Measurements from ENCODE around the gene UNC119B. TPM values are rescaled to one million over a fixed set of nuclear protein-coding genes. Genes with fewer than 3 reads are reported as not detected.

UNC119B gene
- polyA plus RNA-seq, 3 donors: 76.5 to 85.0 (median 77.1) TPM

DNA sequence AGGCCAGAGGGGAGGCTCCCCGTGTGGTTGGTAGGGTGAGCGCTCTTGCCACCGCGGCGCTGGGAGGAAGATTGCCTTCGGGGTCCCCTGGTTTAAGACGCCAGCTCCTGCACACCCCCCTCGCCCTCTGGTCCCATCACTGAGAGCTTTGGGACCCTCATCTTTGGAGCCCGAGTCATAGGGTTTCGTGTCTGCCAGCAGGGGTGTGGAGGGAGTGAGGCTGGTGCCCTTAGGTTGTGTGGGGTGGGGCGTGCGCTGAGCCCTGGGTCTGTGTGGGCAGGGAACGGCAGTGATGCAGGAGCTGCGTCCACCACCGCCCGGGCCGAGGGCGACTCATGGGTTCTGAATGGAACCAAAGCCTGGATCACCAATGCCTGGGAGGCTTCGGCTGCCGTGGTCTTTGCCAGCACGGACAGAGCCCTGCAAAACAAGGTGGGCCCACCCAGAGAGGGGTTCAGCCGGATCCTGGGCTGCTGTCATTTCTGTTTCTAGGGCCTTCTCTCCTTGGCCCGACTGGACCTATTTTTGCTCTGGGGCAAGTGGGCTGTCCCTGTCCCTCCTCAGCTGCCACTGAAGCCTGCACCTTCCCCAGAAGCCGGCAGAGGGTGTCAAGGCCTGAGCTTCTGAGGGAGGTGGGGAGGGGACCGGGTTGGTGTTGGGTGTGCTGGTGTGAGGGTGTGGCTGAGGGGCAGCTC is 27.4 kb downstream of the UNC119B start:
- no peak for DNase-seq

DNA sequence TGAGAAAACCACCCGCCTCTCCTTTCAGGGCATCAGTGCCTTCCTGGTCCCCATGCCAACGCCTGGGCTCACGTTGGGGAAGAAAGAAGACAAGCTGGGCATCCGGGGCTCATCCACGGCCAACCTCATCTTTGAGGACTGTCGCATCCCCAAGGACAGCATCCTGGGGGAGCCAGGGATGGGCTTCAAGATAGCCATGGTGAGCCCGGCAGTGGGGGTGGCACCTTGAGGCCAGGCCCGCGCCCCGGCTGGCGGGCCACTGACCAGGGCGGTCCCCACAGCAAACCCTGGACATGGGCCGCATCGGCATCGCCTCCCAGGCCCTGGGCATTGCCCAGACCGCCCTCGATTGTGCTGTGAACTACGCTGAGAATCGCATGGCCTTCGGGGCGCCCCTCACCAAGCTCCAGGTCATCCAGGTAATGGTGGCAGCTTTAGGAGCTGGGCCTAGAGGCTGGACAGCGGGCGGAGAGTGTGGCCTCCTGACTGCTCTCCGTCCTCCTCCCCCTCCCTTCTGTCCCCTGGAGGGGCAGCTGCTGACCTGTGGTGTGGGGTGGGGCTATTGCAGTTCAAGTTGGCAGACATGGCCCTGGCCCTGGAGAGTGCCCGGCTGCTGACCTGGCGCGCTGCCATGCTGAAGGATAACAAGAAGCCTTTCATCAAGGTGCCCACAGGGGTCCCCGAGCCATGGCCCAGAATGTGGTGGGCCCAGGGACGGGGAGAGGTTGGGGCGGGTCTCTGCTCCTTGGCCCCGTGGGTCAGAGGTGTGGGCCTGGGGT is 28.2 kb downstream of the UNC119B start:
- no peak for DNase-seq

- no peak for DNase-seq
These were observed 28.9 kb downstream of the UNC119B start for GRCh38 chr12:120739031-120739762.

- no peak for DNase-seq
These were observed 29.8 kb downstream of the UNC119B start for GRCh38 chr12:120739821-120740613.

- DNase-seq: no peak
These were observed 30.6 kb downstream of the UNC119B start for GRCh38 chr12:120740871-120741270.

DNA sequence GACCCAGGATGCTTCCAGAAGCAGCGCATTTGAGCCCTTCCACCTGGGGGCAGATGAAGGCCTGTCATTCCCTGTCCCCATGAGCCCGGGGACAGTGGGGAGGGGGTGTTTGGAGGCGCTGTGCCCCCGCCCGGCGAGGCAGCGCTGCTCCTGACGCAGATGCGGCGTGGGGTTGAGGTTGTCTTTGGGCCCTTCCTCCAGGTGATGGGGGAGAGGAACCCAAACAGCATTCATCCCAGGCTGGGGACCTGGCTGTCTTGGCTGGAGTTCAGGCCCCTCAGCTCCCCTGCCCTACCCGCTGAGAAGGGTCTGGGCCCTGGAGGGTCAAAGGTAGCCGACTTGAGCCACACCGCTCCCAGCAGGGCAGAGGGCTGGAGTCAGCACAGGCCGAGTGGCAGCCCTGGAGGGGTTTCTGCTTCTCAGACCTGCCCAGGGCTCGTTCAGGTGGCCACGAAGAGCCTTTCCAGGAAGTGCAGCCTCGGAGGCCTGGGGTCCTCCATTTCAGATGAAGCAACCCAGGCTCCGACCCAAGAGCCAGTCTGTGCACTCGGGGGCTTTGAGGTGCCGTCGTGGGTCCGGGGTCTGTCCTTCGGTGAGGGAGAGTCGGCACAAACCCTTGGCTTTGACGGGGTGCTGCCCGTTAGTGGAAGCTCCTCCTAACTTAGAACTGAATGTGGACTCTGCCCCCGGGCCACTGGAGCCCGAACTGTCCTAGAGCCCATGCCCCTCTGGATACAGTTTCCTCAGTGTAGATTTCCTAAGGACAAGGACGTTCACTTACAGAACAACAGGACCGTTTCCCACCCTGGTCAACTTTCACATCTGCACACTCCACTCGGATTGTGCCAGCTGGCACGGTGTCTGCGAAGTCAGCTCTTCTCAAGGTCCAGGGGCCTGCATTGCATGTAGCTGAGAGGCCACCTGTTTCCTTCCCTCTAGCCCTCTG is 31.5 kb downstream of the UNC119B start:
- no peak for DNase-seq

GRCh38 chr12:120744922-120745493 is 34.8 kb downstream of the UNC119B start:
- DNase-seq: no peak

DNA sequence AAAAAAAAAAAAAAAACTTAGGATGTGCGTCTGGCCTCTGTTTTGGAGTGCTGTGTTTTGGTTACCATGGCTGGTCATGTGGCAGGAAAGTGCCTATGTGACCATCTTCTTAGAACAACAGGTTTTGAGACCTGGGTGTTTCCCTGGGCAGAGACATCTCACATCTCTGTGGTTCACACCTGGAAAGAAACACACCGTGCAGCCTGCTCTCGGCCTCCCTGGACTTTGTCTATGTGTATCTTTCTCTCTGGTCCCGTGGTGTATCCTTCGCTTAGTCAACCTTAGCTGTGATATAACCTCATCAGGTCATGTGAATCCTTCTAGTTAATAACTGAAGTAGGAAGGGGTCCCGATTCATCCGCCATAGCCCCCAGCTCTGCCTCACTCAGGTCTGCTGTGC is 38.0 kb downstream of the UNC119B start:
- no peak for DNase-seq

- no peak for DNase-seq
These were observed 39.0 kb downstream of the UNC119B start for GRCh38 chr12:120749256-120749655.

GRCh38 chr12:120750806-120751205 is 40.5 kb downstream of the UNC119B start:
- no peak for DNase-seq

GRCh38 chr12:120751389-120751788 is 41.1 kb downstream of the UNC119B start:
- DNase-seq: no peak

DNA sequence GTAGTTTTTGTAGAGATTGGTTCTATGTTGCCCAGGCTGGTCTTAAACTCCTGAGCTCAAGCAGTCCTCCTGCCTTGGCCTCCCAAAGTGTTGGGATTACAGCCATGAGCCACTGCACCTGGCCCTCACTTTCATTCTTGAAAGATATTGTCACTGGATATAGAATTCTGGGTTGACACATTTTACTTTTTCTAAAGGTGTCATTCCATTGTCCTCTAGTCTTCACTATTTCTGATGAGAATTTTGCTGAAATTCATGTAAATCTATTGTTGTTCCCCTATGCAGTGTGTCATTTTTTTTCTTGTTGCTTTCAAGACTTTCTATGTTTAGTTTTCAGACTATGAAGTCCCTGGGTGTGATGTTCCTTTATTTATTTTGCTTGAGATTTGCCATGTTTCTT is 44.5 kb downstream of the UNC119B start:
- DNase-seq: no peak

- DNase-seq: no peak
These were observed 45.0 kb downstream of the UNC119B start for GRCh38 chr12:120755269-120755668.

DNA sequence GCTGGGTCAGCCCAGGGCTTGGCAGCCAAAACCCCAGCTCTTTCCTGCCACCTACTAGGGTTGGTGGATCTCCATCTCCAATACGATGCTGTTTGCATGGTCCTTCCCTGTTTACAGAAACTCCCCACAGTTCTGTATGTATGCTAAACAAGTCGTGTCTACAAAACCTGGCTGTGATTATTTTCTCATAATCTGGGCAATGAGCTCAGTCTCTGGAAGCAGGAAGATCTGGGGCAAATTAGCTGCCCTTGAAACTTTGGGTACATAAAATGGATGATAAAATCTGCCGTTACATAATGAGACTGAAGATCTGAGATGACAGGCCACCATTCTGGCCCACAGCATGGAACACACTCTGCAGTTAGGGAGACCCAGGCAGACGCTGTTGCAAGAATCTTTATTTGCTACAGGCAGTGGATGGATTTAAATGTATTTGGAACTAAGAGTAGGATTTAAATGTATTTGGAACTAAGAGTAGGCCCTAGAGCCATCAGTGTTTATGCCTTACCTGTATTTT is 47.0 kb downstream of the UNC119B start:
- DNase-seq: no peak

- no peak for DNase-seq
These were observed 47.7 kb downstream of the UNC119B start for GRCh38 chr12:120757949-120758348.

GRCh38 chr12:120758798-120759590 is 48.7 kb downstream of the UNC119B start:
- no peak for DNase-seq

DNA sequence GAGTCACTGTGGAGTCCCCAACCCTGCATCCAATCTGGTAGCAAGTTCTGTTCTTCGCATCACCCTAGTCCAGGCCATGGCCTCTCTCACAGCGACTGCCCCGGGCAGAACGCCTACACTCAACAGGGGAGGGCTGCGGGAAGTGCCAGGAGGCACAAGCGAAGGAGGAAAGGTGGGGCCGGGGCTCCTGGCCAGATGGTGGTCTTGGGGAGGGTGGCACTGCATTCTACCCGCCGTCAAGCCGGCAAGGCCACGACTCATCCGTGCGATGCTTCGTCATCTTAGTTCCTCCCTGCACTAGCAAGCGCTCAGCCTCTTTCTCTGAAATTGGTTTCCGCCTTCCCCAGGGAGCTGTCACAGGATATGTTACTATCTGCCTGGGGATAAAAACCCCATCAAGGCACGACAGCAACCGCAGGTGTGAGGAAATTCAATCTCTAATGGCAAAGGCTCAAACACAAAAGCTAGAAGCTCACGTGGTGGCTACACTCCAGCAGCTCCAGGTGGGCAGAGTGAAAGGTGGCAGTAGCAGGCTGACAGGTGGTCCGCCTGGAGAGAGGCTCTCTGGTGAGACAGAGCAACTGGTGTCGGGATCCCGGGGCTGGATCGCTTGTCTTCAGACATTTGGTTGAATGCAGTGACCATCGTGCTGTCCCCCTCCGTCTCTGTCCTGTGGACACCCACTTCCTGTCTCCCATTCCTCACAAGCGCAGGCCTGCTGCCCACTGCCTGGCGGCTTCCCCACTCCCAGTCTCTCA is 49.5 kb downstream of the UNC119B start:
- no peak for DNase-seq

Measured in renal pelvis (tissue), 4 donors.